GM18951 (cell line): Measurements from ENCODE around the gene OXER1.
A peak's percentile ranks its signal among the peaks of the same experiment; 100 is the strongest.

Experiments
- POLR2A ChIP-seq: IDR thresholded peaks from 4 replicates; pipeline ENCODE4 v1.6.1; 2011; ENCODE audit warnings: mild to moderate bottlenecking; ENCODE audit not compliant: insufficient read length, insufficient read depth; ENCODE audit errors: extremely low read depth
- in situ Hi-C: fragments of 300-500 bp; cut with MboI; formaldehyde crosslinking; loops from one replicate; pipeline ENCODE4 v1.12.0; 2022; ENCODE audit warnings: low sequenced_read_pairs, mixed read lengths, inconsistent platforms; ENCODE audit not compliant: unreplicated experiment

The OXER1 gene

GRCh38 chr2:42800981-42801380 is 37.0 kb upstream of the OXER1 start:
- no peak for TF ChIP-seq POLR2A
- in situ Hi-C loops = no loop called here

- in situ Hi-C loops = no loop called here
- TF ChIP-seq POLR2A = no peak
Observed at GRCh38 chr2:42800461-42800962, 36.6 kb upstream of the OXER1 start.

GRCh38 chr2:42799881-42800280 is 35.9 kb upstream of the OXER1 start:
- no peak for TF ChIP-seq POLR2A
- in situ Hi-C loops = no loop called here

GRCh38 chr2:42797281-42797680 is 33.3 kb upstream of the OXER1 start:
- in situ Hi-C loops = no loop called here
- no peak for TF ChIP-seq POLR2A

- in situ Hi-C loops = no loop called here
- TF ChIP-seq POLR2A = no peak
Observed at GRCh38 chr2:42796427-42797248, 32.7 kb upstream of the OXER1 start.

- in situ Hi-C loops = no loop called here
- TF ChIP-seq POLR2A = peak; percentile 58
Observed at GRCh38 chr2:42795841-42796301, 31.9 kb upstream of the OXER1 start.

- in situ Hi-C loops = no loop called here
- TF ChIP-seq POLR2A = no peak
Observed at GRCh38 chr2:42795275-42795674, 31.3 kb upstream of the OXER1 start.

- no peak for TF ChIP-seq POLR2A
Observed at GRCh38 chr2:42794271-42795046, 30.5 kb upstream of the OXER1 start.

GRCh38 chr2:42793334-42794270 is 29.7 kb upstream of the OXER1 start:
- TF ChIP-seq POLR2A = no peak
- in situ Hi-C loops = no loop called here

More at GRCh38 chr2:42794271-42795046, 30.5 kb upstream of the OXER1 start:
- in situ Hi-C loops = no loop called here

GRCh38 chr2:42792583-42793333 is 28.8 kb upstream of the OXER1 start, which contains the start of gene HAAO:
HAAO (minus strand) TSS chr2:42792583; CDS start chr2:42792536, 47 bp downstream.
- peak; percentile 75 for TF ChIP-seq POLR2A
- in situ Hi-C loops = no loop called here

- in situ Hi-C loops = no loop called here
- TF ChIP-seq POLR2A = no peak
Observed at GRCh38 chr2:42792087-42792582, 28.2 kb upstream of the OXER1 start.

GRCh38 chr2:42791606-42792005 is 27.7 kb upstream of the OXER1 start:
- in situ Hi-C loops = no loop called here
- no peak for TF ChIP-seq POLR2A
